LNCAP (cell line): ENCODE results near the gene R3HDM1.

Experiments
- TF ChIP-seq, protein P1 (sequence below): fragments of 450-650 bp; IDR thresholded peaks from 2 replicates; pipeline ENCODE4 v1.5.1; 2017; ENCODE audit warnings: mild to moderate bottlenecking

The R3HDM1 gene

DNA sequence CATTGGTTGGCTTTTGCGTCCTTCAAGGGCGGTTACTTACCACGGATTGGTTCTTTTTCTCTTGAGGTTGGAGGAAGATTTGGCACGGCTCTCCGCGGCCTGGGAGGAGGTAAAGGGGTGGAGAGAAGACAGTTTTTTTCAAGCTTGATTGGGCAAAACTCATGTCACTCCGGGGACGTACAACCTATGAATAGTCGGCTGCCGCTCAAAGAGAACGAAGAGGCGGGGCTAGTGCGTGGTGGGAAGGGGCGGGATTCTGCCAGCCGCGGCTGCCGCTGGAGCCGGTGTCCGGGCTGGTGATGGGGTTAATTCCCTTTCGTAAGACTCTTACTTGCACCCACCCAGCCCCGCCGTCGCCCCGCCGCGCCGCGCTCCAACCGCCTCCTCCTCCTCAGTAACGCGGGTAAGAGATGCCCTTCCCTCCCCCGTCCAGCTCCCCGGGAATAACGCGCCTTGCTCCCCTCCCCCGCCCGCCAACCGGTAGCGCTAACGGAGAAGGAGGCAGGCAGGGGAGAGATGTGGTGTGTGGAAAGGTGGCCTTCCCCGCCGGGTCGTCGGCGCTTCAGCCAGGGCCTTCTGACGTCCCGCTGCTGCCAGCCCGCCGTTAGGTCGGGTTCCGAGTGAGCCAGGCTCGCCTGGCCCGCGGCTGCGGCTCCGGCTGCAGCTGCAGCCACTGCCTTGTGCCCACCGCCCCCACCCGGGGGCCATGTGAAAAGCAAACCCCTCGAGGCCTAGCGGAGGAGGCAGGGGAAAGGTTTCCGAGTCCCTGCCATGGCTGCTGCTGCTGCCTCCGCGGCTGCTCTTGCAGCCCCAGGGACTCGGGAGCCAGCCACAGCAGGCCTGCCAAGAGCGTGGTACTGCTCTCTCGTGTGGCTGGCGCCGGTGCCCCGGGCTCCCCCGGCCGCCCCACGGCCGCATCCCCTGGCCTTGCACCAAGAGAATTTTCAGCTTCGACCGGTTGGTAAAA lies at the start of gene R3HDM1:
TSS of gene R3HDM1 (plus strand) at position 254 of the 967 bp plus-strand sequence. CDS start 73,362 bp downstream, outside the sequence.
- TF ChIP-seq, protein P1, sequence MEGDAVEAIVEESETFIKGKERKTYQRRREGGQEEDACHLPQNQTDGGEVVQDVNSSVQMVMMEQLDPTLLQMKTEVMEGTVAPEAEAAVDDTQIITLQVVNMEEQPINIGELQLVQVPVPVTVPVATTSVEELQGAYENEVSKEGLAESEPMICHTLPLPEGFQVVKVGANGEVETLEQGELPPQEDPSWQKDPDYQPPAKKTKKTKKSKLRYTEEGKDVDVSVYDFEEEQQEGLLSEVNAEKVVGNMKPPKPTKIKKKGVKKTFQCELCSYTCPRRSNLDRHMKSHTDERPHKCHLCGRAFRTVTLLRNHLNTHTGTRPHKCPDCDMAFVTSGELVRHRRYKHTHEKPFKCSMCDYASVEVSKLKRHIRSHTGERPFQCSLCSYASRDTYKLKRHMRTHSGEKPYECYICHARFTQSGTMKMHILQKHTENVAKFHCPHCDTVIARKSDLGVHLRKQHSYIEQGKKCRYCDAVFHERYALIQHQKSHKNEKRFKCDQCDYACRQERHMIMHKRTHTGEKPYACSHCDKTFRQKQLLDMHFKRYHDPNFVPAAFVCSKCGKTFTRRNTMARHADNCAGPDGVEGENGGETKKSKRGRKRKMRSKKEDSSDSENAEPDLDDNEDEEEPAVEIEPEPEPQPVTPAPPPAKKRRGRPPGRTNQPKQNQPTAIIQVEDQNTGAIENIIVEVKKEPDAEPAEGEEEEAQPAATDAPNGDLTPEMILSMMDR = no peak

DNA sequence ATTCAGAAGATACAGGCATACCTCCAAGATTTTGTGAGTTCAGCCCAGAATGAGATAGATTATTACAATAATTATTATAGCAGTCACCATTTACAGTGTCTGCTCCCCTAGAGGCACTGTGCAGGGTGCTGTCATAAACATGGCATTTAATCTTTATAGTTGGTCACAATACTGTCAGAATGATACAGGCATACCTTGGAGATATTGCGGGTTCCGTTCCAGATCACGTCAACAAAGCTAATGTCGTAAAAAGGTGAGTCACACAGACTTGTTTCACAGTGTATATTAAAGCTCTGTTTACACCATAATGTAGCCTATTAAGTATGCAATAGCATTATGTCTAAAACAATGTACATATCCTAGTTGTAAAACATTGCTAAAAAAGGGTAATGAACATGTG lies 45.8 kb upstream of the R3HDM1 start:
- TF ChIP-seq, protein P1 = no peak

- TF ChIP-seq, protein P1 = no peak
These were observed 40.9 kb upstream of the R3HDM1 start for GRCh38 chr2:135490376-135490775.

GRCh38 chr2:135494503-135494902 lies 36.8 kb upstream of the R3HDM1 start:
- TF ChIP-seq, protein P1 = no peak

DNA sequence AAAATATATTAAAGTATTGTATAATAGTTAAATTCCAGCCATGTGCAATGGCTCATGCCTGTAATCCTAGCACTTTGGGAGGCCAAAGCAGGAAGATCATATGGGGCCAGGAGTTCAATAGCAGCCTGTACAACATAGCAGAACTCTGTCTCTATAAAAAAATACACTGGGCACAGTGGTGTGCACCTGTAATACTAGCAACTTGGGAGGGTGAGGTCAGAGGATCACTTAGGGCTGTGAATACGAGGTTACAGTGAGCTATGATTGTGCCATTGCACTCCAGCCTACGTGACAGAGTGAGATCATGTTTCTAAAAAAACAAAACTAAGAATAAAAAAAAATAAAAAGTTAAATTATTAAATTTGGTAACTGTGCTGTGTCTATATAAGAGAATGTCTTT lies 36.4 kb upstream of the R3HDM1 start:
- TF ChIP-seq, protein P1 = no peak

DNA sequence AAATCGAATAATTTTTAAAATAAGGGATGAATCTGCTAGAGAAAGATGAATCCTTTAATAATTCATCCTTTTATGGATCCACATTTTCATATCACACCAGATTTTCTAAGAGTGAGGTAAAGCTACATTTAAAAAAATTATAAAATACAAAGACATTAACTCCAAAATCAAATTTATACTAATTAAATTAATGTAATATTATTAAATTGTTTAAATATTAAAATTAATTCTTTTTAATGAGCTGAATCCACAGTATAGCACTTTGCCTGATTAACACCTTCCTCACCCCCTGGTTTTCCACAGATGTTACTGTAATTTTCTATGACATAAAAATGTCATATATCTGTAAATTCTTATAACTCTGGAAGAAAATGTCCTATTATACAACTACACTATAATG lies 26.5 kb upstream of the R3HDM1 start:
- TF ChIP-seq, protein P1 = no peak

DNA sequence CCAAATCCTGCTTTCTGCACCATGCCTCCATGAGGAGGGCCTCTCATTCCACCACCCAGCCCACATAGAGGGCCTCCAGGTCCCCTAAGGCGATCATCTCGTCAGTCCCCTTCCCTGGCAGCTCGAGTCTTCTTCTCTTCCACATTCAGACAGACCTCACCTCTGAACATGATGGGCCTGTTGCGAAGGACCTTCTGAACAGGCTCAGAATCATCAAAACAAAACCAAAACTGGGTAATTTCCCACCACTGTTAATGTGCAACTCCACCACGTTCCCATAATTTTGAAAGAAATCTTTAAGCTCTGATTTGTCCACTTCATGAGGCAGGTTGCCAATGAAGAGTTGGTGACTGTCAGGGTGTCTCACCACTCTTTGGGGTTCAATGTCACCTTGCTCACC lies 20.7 kb upstream of the R3HDM1 start:
- TF ChIP-seq, protein P1 = no peak
